BLaER1 (cell line): ENCODE measurements around the gene NCAPD3.
"Not testable (repeated sequence)": the region's sequence is repeated elsewhere in the genome, so short reads cannot be mapped to it uniquely, and the experiment has no call there.

Experiments used
- H3K27ac ChIP-seq: shearing (Covaris generic); formaldehyde crosslinking; 2 replicates; pipeline ENCODE4 v1.8.1; 2022
- H3K27me3 ChIP-seq: shearing (Covaris generic); formaldehyde crosslinking; 2 replicates; pipeline ENCODE4 v1.8.1; 2022
- H3K36me3 ChIP-seq: shearing (Covaris generic); formaldehyde crosslinking; 2 replicates; pipeline ENCODE4 v1.8.1; 2022
- H3K4me1 ChIP-seq: shearing (Covaris generic); formaldehyde crosslinking; 2 replicates; pipeline ENCODE4 v1.8.1; 2022
- H3K4me2 ChIP-seq: shearing (Covaris generic); formaldehyde crosslinking; 2 replicates; pipeline ENCODE4 v1.8.1; 2022
- H3K4me3 ChIP-seq: shearing (Covaris generic); formaldehyde crosslinking; 2 replicates; pipeline ENCODE4 v1.8.1; 2022
- H3K9ac ChIP-seq: shearing (Covaris generic); formaldehyde crosslinking; 2 replicates; pipeline ENCODE4 v1.8.1; 2022
- H3K9me3 ChIP-seq: shearing (Covaris generic); formaldehyde crosslinking; 2 replicates; pipeline ENCODE4 v1.8.1; 2022
- H4K20me1 ChIP-seq: shearing (Covaris generic); formaldehyde crosslinking; 2 replicates; pipeline ENCODE4 v1.8.1; 2022
- Cebpa-rat ChIP-seq: shearing (Covaris generic); IDR thresholded peaks from 2 replicates; pipeline ENCODE4 v1.8.1; 2022

NCAPD3 gene

GRCh38 chr11:134120143-134120850, 103.5 kb downstream of the NCAPD3 start:
- H3K27me3 ChIP-seq: peaks cover 23% of the 10 kb centered on the region
- no peak overlapping the region for H3K4me2 ChIP-seq
- H3K27ac ChIP-seq: no peak overlapping the region

DNA sequence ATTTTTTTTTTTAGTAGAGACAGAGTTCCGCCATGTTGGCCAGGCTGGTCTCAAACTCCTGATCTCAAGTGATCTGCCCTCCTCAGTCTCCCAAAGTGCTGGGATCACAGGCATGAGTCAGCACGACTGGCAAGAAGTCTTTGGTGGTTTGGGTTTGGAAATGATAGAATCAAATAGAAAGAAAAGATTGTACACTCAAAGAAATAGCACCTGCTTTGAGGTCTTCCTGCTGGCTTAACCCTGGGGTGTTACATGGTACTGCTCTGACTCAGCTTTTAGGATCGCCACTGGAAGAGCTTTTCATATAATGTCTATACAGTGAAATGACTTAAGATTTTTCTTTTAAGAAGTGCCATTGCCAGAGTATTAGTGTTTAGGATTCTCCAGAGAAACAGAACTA, 104.7 kb downstream of the NCAPD3 start:
- Histone ChIP-seq H3K4me2 (no peak overlapping the region), H3K27me3 (peaks cover 11% of the 10 kb centered on the region), H3K9me3 (no peaks in the 10 kb centered on the region), H3K4me3 (no peak overlapping the region), H3K4me1 (no peaks in the 10 kb centered on the region), H3K27ac (no peak overlapping the region), H4K20me1 (peaks cover 49% of the 10 kb centered on the region), H3K36me3 (0 out of 2 replicates have a peak, but pooled peaks cover 5% of the 10 kb centered on the region), H3K9ac (no peak overlapping the region)
- no peak for TF ChIP-seq Cebpa-rat

More at GRCh38 chr11:134120143-134120850, 103.5 kb downstream of the NCAPD3 start:
- no peak overlapping the region for H3K4me3 ChIP-seq
- H3K9ac ChIP-seq: no peak overlapping the region
- no peak for TF ChIP-seq Cebpa-rat
- peaks cover 6% of the 10 kb centered on the region for H3K4me1 ChIP-seq
- peaks cover 61% of the 10 kb centered on the region for H4K20me1 ChIP-seq
- H3K9me3 ChIP-seq: no peaks in the 10 kb centered on the region; the same call in 1 of the 2 replicates
- H3K36me3 ChIP-seq: 0 out of 2 replicates have a peak, but pooled peaks cover 12% of the 10 kb centered on the region

DNA sequence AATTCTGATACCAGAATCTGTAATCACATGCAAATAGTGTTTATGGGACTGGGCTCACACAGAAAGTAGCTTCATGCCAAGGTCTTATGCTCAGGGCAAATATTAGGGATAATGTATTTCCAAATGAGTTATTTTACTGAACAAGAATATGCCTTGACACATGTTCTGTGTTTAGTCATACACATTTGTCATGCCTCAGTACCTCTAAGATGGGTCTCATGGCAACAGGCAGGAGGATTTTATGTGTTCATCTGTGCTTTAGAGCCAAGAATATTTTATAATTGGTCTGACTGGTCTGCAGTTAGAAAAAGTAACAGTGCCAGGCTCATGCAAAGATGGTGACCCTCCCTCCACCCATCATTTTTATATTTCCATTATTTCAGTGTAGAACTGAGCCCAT, 105.8 kb downstream of the NCAPD3 start:
- Histone ChIP-seq H3K36me3 (no peaks in the 10 kb centered on the region), H4K20me1 (peaks cover 38% of the 10 kb centered on the region), H3K27me3 (peaks cover under 1% of the 10 kb centered on the region; the same call in 1 of the 2 replicates), H3K4me2 (no peak overlapping the region), H3K9ac (no peak overlapping the region), H3K9me3 (no peaks in the 10 kb centered on the region), H3K4me3 (no peak overlapping the region), H3K27ac (no peak overlapping the region), H3K4me1 (no peaks in the 10 kb centered on the region)
- TF ChIP-seq Cebpa-rat: no peak

DNA sequence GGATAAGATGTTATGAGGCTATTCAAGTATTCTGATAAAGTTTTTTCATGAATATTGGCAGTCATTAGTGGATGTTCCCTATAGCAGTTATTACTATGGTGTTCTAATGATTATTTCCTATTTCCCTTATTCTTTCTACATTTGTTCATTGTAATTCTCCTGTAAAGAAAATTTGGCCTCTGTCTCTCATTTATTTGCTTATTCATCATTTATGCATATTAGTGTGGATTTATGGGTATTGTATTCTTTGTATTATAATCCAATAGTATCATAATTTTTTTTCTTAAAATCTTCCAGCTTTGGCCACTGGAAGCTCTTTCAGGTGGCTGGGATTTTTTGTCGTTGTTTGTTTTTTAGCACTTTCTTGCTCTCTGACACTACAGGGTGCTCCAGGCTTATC, 107.6 kb downstream of the NCAPD3 start:
- H3K27ac ChIP-seq: no peak overlapping the region
- peaks cover 22% of the 10 kb centered on the region; the same call in 1 of the 2 replicates for H4K20me1 ChIP-seq

GRCh38 chr11:134113787-134114186, 110.0 kb downstream of the NCAPD3 start:
- not testable (repeated sequence) for H4K20me1 ChIP-seq, H3K27ac ChIP-seq, H3K4me2 ChIP-seq, H3K4me1 ChIP-seq, H3K4me3 ChIP-seq, H3K36me3 ChIP-seq, H3K9ac ChIP-seq, H3K27me3 ChIP-seq, H3K9me3 ChIP-seq

More for the DNA sequence above, 107.6 kb downstream of the NCAPD3 start:
- Histone ChIP-seq H3K9ac (no peak overlapping the region), H3K4me2 (no peak overlapping the region), H3K4me3 (no peak overlapping the region), H3K36me3 (peaks cover 5% of the 10 kb centered on the region; the same call in 1 of the 2 replicates), H3K4me1 (no peaks in the 10 kb centered on the region), H3K9me3 (peaks cover 6% of the 10 kb centered on the region; the same call in 1 of the 2 replicates), H3K27me3 (no peaks in the 10 kb centered on the region)
- no peak for TF ChIP-seq Cebpa-rat

DNA sequence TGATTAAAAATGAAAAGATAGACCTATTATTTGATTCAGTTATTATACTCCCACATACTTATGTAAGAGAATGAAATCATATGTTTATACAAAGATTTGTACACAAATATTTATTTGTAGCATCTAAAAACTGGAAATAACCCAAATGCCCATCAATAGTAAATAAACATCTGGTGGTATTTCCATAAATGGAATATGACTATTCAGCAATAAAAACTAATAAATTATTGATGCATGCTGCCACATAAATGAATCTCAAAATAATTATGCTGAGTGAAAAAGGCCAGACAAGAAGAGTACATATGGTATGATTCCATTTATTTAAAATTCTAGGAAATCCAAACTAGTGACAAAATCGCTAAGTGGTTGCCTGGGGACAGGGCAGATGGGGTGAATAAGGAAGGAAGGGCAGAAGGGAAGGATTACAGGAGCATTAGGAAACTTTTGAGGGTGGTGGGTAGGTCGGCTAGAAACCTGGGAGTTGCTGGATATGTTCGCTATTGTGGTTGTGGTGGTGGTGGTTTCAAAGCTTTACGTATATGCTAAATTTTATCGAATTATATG, 113.4 kb downstream of the NCAPD3 start:
- no peak overlapping the region for H3K4me2 ChIP-seq
- H3K9ac ChIP-seq: no peak overlapping the region
- H3K4me1 ChIP-seq: no peaks in the 10 kb centered on the region
- no peak overlapping the region for H3K4me3 ChIP-seq
- peaks cover 5% of the 10 kb centered on the region; the same call in 1 of the 2 replicates for H3K36me3 ChIP-seq
- TF ChIP-seq Cebpa-rat: no peak
- no peak overlapping the region for H3K27ac ChIP-seq
- H3K27me3 ChIP-seq: no peaks in the 10 kb centered on the region
- H4K20me1 ChIP-seq: no peaks in the 10 kb centered on the region
- peaks cover 25% of the 10 kb centered on the region for H3K9me3 ChIP-seq
